ENCODE measurements around the gene RCBTB1. TPM values are rescaled to one million over a fixed set of nuclear protein-coding genes. Genes with fewer than 3 reads are reported as not detected.

Gene RCBTB1
- total and polyA plus RNA-seq, 2 donors from 2014 or later: 14.8 to 18.9 TPM

DNA sequence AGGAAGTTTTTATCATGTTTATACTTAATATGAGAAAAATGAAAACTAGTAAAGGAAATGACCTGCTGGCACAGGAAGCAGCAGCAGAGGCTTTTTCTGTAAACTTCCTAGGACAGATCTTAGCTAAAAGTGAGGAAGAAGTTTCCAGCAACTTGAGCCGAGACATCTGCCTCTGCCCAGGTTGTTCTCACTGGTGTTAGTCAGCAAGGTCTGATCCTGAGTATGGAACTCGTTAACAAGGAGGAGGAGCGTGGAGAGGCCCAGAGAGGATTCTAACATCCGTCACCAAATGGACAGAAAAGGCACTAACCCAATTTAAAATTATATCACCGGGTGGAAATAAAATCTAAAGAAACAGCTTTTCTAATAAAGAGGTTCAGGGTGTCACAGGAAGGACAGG lies 46.0 kb downstream of the RCBTB1 start:
- intact Hi-C loops (cut with DNase I): no loop called here
- H3K36me3 ChIP-seq (ENCODE audit: control insufficient read depth in 2 of 3, insufficient read depth in 3 of 3, low read length in 3 of 3): peaks cover 0 to 10% (median 8%) of the 10 kb centered on the region in 3 donors

GRCh38 chr13:49538404-49538803 lies 47.0 kb downstream of the RCBTB1 start:
- Histone ChIP-seq H3K4me1 (ENCODE audit: control insufficient read depth in 2 of 3, insufficient read depth in 2 of 3, low read depth in 1 of 3, low read length in 3 of 3) (no peaks in the 10 kb centered on the region), H3K27ac (ENCODE audit: low read depth in 2 of 2, low read length in 2 of 2) (no peak overlapping the region)
- FAIRE-seq: no peak

More for the DNA sequence above, 46.0 kb downstream of the RCBTB1 start:
- no peaks in the 10 kb centered on the region for H3K4me1 ChIP-seq (ENCODE audit: control insufficient read depth in 2 of 3, insufficient read depth in 2 of 3, low read depth in 1 of 3, low read length in 3 of 3)
- no peak overlapping the region for H3K27ac ChIP-seq (ENCODE audit: low read depth in 2 of 2, low read length in 2 of 2)
- no peak for TF ChIP-seq CTCF (IDR thresholded peaks at IDR 0.05; ENCODE audit: borderline replicate concordance, extremely low read depth, insufficient read depth)
- no peaks in the 10 kb centered on the region for H3K27me3 ChIP-seq (ENCODE audit: control insufficient read depth, insufficient read depth, low read length)
- no peak overlapping the region for H3K9ac ChIP-seq (ENCODE audit: low read length in 3 of 3)
- DNase-seq (no peak), FAIRE-seq (no peak)
- no peak overlapping the region for H3K4me3 ChIP-seq (ENCODE audit: low read length in 3 of 3)
- H3K9me3 ChIP-seq (ENCODE audit: control insufficient read depth in 2 of 3, insufficient read depth in 1 of 3, low read length in 3 of 3): no peaks in the 10 kb centered on the region

GRCh38 chr13:49536144-49536873 lies 49.0 kb downstream of the RCBTB1 start:
- peak; percentile 8 for FAIRE-seq
- H3K36me3 ChIP-seq (ENCODE audit: control insufficient read depth in 2 of 3, insufficient read depth in 3 of 3, low read length in 3 of 3): peaks cover 0 to 15% (median 10%) of the 10 kb centered on the region in 3 donors
- no peak for DNase-seq

More at GRCh38 chr13:49538404-49538803, 47.0 kb downstream of the RCBTB1 start:
- no peak for TF ChIP-seq CTCF (IDR thresholded peaks at IDR 0.05; ENCODE audit: borderline replicate concordance, extremely low read depth, insufficient read depth)
- H3K4me3 ChIP-seq (ENCODE audit: low read length in 3 of 3): no peak overlapping the region
- no peak for DNase-seq
- H3K9ac ChIP-seq (ENCODE audit: low read length in 3 of 3): no peak overlapping the region
- H3K9me3 ChIP-seq (ENCODE audit: control insufficient read depth in 2 of 3, insufficient read depth in 1 of 3, low read length in 3 of 3): no peaks in the 10 kb centered on the region
- peaks cover 0 to 15% (median 10%) of the 10 kb centered on the region in 3 donors for H3K36me3 ChIP-seq (ENCODE audit: control insufficient read depth in 2 of 3, insufficient read depth in 3 of 3, low read length in 3 of 3)
- no peaks in the 10 kb centered on the region for H3K27me3 ChIP-seq (ENCODE audit: control insufficient read depth, insufficient read depth, low read length)
- intact Hi-C loops (cut with DNase I): no loop called here

More at GRCh38 chr13:49536144-49536873, 49.0 kb downstream of the RCBTB1 start:
- Histone ChIP-seq H3K27me3 (ENCODE audit: control insufficient read depth, insufficient read depth, low read length) (no peaks in the 10 kb centered on the region), H3K27ac (ENCODE audit: low read depth in 2 of 2, low read length in 2 of 2) (no peak overlapping the region), H3K9ac (ENCODE audit: low read length in 3 of 3) (no peak overlapping the region), H3K4me3 (ENCODE audit: low read length in 3 of 3) (no peak overlapping the region), H3K4me1 (ENCODE audit: control insufficient read depth in 2 of 3, insufficient read depth in 2 of 3, low read depth in 1 of 3, low read length in 3 of 3) (no peaks in the 10 kb centered on the region), H3K9me3 (ENCODE audit: control insufficient read depth in 2 of 3, insufficient read depth in 1 of 3, low read length in 3 of 3) (no peaks in the 10 kb centered on the region)
- intact Hi-C loops (cut with DNase I): no loop called here
- TF ChIP-seq CTCF (IDR thresholded peaks at IDR 0.05; ENCODE audit: borderline replicate concordance, extremely low read depth, insufficient read depth): no peak

Data from kidney (tissue), 14 donors.